RWPE2 (cell line): Measurements from ENCODE around the gene WNT11.
A peak's percentile ranks its signal among the peaks of the same experiment; 100 is the strongest.

Experiments
- ATAC-seq: fragments of 200-7000 bp; cut with Tn5 transposase; 3 replicates; pipeline ENCODE4 v1.9.1; 2021; ENCODE audit warnings: low read depth
- DNase-seq: peaks from one replicate; pipeline ENCODE4 v3.0.0-alpha.2; 2020; ENCODE audit warnings: low spot score
- H3K27ac ChIP-seq: fragments of 450-650 bp; 2 replicates; pipeline ENCODE4 v1.5.1; 2017; ENCODE audit warnings: mild to moderate bottlenecking; ENCODE audit not compliant: poor library complexity, severe bottlenecking
- H3K27me3 ChIP-seq: fragments of 250-450 bp; sonication (Bioruptor Pico); 2 replicates; pipeline ENCODE4 v1.5.1; 2021; ENCODE audit warnings: mild to moderate bottlenecking, moderate library complexity; ENCODE audit not compliant: insufficient read depth, poor library complexity, severe bottlenecking
- H3K36me3 ChIP-seq: fragments of 250-450 bp; sonication (Bioruptor Pico); 2 replicates; pipeline ENCODE4 v1.5.1; 2020; ENCODE audit warnings: low read depth, mild to moderate bottlenecking, moderate library complexity
- H3K4me1 ChIP-seq: fragments of 250-450 bp; sonication (Bioruptor Pico); 2 replicates; pipeline ENCODE4 v1.5.1; 2021; ENCODE audit warnings: mild to moderate bottlenecking, moderate library complexity; ENCODE audit not compliant: insufficient read depth, poor library complexity, severe bottlenecking
- H3K4me3 ChIP-seq: fragments of 250-450 bp; sonication (Bioruptor Pico); 2 replicates; pipeline ENCODE4 v1.5.1; 2021; ENCODE audit warnings: mild to moderate bottlenecking, moderate library complexity; ENCODE audit not compliant: severe bottlenecking
- H3K9me3 ChIP-seq: fragments of 250-450 bp; sonication (Bioruptor Pico); 2 replicates; pipeline ENCODE4 v1.5.1; 2021; ENCODE audit warnings: mild to moderate bottlenecking, moderate library complexity; ENCODE audit not compliant: severe bottlenecking
- TF ChIP-seq, protein P1 (sequence below): fragments of 450-650 bp; IDR thresholded peaks from one replicate; pipeline ENCODE4 v1.5.1; 2017; ENCODE audit warnings: mild to moderate bottlenecking, moderate library complexity; ENCODE audit not compliant: poor library complexity, severe bottlenecking

The WNT11 gene

DNA sequence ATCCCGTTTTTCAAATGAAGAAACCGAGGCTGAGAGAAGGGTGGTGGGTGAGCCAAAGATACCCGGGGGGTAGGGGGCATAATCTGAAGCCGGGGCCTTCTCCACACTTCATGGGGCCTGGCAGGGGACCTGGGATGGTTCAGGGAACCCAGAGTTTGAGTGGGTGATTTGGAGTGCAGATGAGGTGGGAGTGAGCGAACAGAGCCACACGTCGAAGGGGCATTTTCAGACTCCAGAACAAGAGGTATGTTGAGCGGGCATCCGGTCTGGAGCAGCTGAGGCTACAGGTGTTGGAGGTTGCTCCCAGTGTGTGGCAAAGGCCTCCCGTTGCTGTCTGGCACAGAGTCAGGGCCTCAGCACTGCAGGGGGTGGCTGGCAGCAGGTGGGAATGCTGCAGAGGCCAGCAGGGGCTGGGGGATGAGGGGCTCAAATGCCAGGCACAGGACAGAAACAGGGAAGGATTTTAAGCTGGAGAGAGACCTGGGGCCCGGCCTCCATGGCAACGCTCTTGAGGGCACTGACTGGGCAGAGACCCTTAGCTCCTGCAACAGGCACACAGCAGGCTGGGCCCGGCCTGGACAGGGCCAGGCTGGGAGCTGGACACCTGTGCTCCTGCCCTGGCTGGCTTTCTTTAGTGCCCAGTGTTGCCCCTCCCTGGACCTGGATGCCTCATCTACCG, 46.2 kb downstream of the WNT11 start:
- no peaks in the 10 kb centered on the region for H3K4me1 ChIP-seq
- H3K36me3 ChIP-seq: no peaks in the 10 kb centered on the region
- no peak overlapping the region for H3K27ac ChIP-seq
- DNase-seq (peak; percentile 20), ATAC-seq (peak; percentile 17; the same call in 1 of the 3 replicates)
- H3K27me3 ChIP-seq: no peaks in the 10 kb centered on the region
- TF ChIP-seq, protein P1, sequence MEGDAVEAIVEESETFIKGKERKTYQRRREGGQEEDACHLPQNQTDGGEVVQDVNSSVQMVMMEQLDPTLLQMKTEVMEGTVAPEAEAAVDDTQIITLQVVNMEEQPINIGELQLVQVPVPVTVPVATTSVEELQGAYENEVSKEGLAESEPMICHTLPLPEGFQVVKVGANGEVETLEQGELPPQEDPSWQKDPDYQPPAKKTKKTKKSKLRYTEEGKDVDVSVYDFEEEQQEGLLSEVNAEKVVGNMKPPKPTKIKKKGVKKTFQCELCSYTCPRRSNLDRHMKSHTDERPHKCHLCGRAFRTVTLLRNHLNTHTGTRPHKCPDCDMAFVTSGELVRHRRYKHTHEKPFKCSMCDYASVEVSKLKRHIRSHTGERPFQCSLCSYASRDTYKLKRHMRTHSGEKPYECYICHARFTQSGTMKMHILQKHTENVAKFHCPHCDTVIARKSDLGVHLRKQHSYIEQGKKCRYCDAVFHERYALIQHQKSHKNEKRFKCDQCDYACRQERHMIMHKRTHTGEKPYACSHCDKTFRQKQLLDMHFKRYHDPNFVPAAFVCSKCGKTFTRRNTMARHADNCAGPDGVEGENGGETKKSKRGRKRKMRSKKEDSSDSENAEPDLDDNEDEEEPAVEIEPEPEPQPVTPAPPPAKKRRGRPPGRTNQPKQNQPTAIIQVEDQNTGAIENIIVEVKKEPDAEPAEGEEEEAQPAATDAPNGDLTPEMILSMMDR: no peak
- no peaks in the 10 kb centered on the region for H3K9me3 ChIP-seq
- no peak overlapping the region for H3K4me3 ChIP-seq

DNA sequence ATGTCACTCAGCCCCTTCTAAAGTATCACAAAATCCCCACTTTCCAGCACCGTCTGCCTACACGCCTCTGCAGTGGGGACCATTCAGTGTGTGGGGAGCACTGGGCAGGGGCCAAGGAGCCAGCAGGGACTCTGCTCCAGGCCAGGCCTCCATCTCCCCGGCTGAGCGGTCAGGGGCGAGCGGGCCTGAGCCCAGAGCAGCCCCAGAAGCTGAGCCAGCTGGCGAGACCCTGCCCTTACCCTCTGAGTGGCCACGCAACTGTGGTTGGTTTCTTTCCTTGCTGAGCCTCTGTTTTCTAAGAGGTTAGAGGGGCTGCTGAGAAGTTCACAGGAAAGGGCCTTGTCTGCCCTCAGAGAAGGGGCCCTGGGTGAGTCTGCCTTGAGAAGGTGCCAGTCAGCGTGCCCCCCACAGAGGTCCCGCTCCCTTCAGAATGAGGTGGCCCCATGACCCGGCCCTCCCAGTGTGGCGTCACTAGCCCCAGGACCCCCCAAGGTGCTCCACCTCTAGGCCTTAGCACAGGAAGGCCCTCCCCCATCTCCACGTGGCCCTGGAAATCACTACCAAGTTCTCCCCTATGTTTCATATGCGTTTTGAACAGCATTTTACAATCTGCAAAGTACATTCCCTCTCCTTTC, 46.9 kb downstream of the WNT11 start:
- H3K4me1 ChIP-seq: no peaks in the 10 kb centered on the region
- ATAC-seq: no peak
- DNase-seq: peak; percentile 33
- H3K4me3 ChIP-seq: no peak overlapping the region
- H3K27ac ChIP-seq: no peak overlapping the region
- H3K36me3 ChIP-seq: no peaks in the 10 kb centered on the region
- no peaks in the 10 kb centered on the region for H3K9me3 ChIP-seq
- TF ChIP-seq, protein P1: no peak
- H3K27me3 ChIP-seq: no peaks in the 10 kb centered on the region

DNA sequence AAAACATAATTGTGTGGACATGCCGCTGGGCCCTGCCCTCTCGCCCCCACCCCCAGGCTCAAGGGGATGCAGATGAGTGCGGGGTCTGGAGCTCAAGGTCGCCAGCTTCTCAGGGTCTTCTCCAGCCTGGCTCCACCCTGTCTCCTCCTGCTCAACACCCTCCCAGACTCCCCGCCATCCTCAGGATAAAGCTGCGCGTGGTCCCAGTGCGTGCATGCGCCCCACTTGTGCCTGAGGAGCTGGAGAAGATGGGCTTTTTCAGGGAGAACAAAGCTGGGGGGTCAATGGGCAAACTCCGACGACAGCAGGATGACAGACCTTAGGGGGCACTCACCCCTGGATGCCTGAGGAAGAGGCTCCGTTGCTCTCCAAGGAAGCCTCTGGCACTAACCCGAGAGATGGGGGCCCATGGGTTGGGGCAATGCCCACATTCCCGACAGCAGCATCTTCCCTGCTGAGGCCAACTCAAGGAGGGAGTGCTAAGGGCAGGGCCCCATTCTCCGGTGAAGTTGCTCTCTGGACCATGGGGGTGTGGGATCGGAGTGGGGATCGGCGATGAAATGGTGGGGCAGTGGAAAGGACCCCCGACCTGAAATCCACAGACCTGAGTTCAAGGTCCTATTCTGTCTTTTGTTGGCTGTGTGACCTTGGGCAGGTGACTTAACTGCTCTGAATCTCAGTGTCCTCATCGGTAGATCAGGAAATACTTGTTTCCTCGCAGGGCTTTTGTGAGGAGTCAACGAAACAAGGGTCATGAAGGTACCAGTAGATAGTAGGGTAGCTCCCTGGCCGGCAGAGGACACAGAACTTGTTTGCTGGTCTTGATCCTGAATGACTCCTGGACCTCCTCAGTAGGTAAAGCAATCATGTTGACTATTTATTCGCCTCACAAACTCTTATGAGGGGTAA, 47.7 kb downstream of the WNT11 start:
- no peaks in the 10 kb centered on the region for H3K36me3 ChIP-seq
- TF ChIP-seq, protein P1: no peak
- ATAC-seq: no peak

DNA sequence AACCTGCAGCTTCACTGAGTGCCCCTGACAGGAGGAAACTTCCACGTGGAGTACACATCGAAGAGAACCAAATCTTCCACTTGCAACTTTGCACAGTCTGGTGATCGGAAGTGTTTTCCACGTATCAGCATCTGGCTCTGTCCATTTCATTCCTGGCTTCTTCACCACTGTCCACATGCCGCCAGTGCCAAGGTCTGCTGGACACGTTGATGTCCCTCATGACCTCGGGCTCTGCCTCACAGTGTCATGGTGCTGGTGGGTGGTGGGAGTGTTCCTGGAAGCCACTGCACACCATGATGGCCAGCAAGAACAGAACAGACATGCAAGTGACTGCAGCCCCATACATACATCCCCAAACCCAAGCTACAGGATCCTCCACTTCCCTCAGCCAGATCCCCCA, 48.4 kb downstream of the WNT11 start:
- no peak overlapping the region for H3K4me3 ChIP-seq
- DNase-seq (no peak), ATAC-seq (no peak)
- H3K4me1 ChIP-seq: no peaks in the 10 kb centered on the region
- no peaks in the 10 kb centered on the region for H3K27me3 ChIP-seq
- TF ChIP-seq, protein P1: no peak
- no peaks in the 10 kb centered on the region for H3K36me3 ChIP-seq
- H3K9me3 ChIP-seq: no peaks in the 10 kb centered on the region
- no peak overlapping the region for H3K27ac ChIP-seq

More for the DNA sequence above, 47.7 kb downstream of the WNT11 start:
- Histone ChIP-seq H3K4me3 (no peak overlapping the region), H3K27ac (no peak overlapping the region), H3K9me3 (no peaks in the 10 kb centered on the region), H3K4me1 (no peaks in the 10 kb centered on the region), H3K27me3 (no peaks in the 10 kb centered on the region)
- no peak for DNase-seq
